DOHH2 (cell line): ENCODE data around the gene TFAP2C.

Source experiments
- H3F3A ChIP-seq: fragments of 200-600 bp; sonication (generic), shearing (Covaris generic); 2 replicates; pipeline ENCODE4 v1.6.0; 2016; ENCODE audit warnings: antibody characterized with exemption, mild to moderate bottlenecking; ENCODE audit not compliant: control insufficient read depth, insufficient read depth
- H3K27ac ChIP-seq: fragments of 200-600 bp; sonication (generic); 2 replicates; pipeline ENCODE4 v1.5.1; 2014; ENCODE audit warnings: low read depth, mild to moderate bottlenecking, low read length, moderate library complexity
- H3K27me3 ChIP-seq: fragments of 200-600 bp; sonication (generic); 2 replicates; pipeline ENCODE4 v1.6.1; 2014; ENCODE audit warnings: mild to moderate bottlenecking, low read length, mixed read lengths; ENCODE audit not compliant: control insufficient read depth
- H3K36me3 ChIP-seq: fragments of 200-600 bp; sonication (generic); 2 replicates; pipeline ENCODE4 v1.6.1; 2014; ENCODE audit warnings: mild to moderate bottlenecking, low read length, moderate library complexity, mixed read lengths; ENCODE audit not compliant: control insufficient read depth
- H3K4me1 ChIP-seq: fragments of 200-600 bp; sonication (generic); 2 replicates; pipeline ENCODE4 v1.6.1; 2014; ENCODE audit warnings: mild to moderate bottlenecking, low read length, mixed read lengths; ENCODE audit not compliant: control insufficient read depth
- H3K4me2 ChIP-seq: fragments of 200-600 bp; sonication (generic); 2 replicates; pipeline ENCODE4 v1.6.0; 2014; ENCODE audit warnings: mild to moderate bottlenecking, low read length, moderate library complexity
- H3K4me3 ChIP-seq: fragments of 200-600 bp; sonication (generic); 2 replicates; pipeline ENCODE4 v1.5.1; 2014; ENCODE audit warnings: mild to moderate bottlenecking, low read length, mixed read lengths
- H3K79me2 ChIP-seq: fragments of 200-600 bp; sonication (generic); 2 replicates; pipeline ENCODE4 v1.6.1; 2014; ENCODE audit warnings: mild to moderate bottlenecking, low read length, mixed read lengths; ENCODE audit not compliant: control insufficient read depth
- H3K9me2 ChIP-seq: fragments of 200-600 bp; sonication (generic); replicated peaks from 2 replicates; pipeline ENCODE4 v1.6.1; 2014; ENCODE audit warnings: mild to moderate bottlenecking, low read length, mixed read lengths; ENCODE audit not compliant: control insufficient read depth
- H3K9me3 ChIP-seq: fragments of 200-600 bp; sonication (generic); 2 replicates; pipeline ENCODE4 v1.6.1; 2014; ENCODE audit warnings: antibody characterized with exemption, low read length, mixed read lengths; ENCODE audit not compliant: control insufficient read depth, insufficient read depth
- H4K20me1 ChIP-seq: fragments of 200-600 bp; sonication (generic); 2 replicates; pipeline ENCODE4 v1.6.0; 2014; ENCODE audit warnings: low read depth, mild to moderate bottlenecking, antibody characterized with exemption, low read length, moderate library complexity; ENCODE audit not compliant: control insufficient read depth, insufficient read depth
- CTCF ChIP-seq: fragments of 200-600 bp; sonication (generic); IDR thresholded peaks from one replicate; pipeline ENCODE4 v1.5.1; 2014; ENCODE audit warnings: antibody characterized with exemption, mild to moderate bottlenecking, low read depth, low read length; ENCODE audit not compliant: poor library complexity, severe bottlenecking
- EZH2phosphoT487 ChIP-seq: fragments of 200-600 bp; sonication (generic); IDR thresholded peaks from 2 replicates; pipeline ENCODE4 v1.6.1; 2017; ENCODE audit warnings: borderline replicate concordance, mild to moderate bottlenecking, antibody characterized with exemption, low read length, moderate library complexity, mixed read lengths

The TFAP2C gene

DNA sequence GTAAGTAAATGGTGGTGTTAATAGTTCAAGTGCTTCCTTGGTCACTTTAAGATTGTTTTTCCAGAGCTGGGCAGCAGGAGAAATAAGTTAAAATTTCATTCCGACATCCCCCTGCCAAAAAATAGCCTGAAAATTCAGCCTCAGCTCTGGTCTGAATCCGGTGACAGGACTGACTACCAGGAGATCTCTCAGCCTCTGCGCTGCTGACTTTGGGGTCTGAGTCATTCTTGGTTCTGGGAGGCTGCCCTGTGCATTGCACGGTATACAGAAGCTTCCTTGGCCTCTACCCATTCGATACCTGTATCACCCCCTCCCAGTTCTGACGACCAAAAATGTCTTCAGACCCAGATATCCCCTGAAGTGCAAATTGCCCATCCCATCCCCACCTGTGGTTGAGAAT lies 36.3 kb upstream of the TFAP2C start:
- Histone ChIP-seq H4K20me1 (no peaks in the 10 kb centered on the region), H3K4me2 (no peak overlapping the region), H3K36me3 (no peaks in the 10 kb centered on the region), H3K79me2 (no peaks in the 10 kb centered on the region), H3K9me2 (no peaks in the 10 kb centered on the region), H3F3A (no peaks in the 10 kb centered on the region), H3K9me3 (no peaks in the 10 kb centered on the region), H3K27ac (no peak overlapping the region), H3K4me1 (no peaks in the 10 kb centered on the region), H3K4me3 (no peak overlapping the region), H3K27me3 (no peaks in the 10 kb centered on the region)
- TF ChIP-seq EZH2phosphoT487 (no peak), CTCF (no peak)

DNA sequence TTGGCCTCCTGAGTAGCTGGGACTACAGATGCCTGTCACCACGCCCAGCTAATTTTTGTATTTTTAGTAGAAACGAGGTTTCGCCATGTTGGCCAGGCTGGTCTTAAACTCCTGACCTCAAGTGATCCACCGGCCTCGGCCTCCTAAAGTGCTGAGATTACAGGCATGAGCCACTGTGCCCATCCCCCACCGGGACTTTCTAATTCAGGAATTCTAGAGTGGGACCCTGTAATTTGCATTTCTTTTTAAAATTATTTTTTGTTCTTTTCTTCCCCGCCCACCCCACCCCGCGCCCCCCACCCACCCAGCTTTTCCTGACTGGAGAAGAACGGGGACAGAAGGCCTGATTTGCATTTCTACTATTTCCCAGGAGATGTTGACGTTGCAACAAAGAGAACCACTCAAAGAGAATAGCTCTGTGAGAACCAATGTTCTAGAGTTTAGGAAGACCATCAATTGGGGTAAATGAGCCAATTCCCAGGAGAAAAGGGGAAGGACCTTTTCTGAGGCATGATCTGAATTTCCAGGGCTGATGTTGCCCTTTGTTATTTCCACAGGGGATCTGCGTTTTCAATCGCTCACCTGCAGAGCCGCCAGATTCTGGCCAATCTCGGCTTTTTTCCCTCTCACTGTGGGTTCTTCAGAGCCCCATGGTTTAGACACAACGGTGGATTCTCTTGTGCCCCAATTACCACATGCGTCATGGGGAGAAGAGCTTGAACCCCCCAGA lies 33.2 kb upstream of the TFAP2C start:
- Histone ChIP-seq H3K4me2 (no peak overlapping the region), H3K9me2 (no peaks in the 10 kb centered on the region), H3K36me3 (no peaks in the 10 kb centered on the region), H3K4me3 (no peak overlapping the region), H4K20me1 (no peaks in the 10 kb centered on the region), H3F3A (no peaks in the 10 kb centered on the region), H3K27ac (no peak overlapping the region), H3K9me3 (no peaks in the 10 kb centered on the region), H3K79me2 (no peaks in the 10 kb centered on the region), H3K27me3 (no peaks in the 10 kb centered on the region), H3K4me1 (no peaks in the 10 kb centered on the region)
- TF ChIP-seq EZH2phosphoT487, result no peak
- no peak for TF ChIP-seq CTCF

DNA sequence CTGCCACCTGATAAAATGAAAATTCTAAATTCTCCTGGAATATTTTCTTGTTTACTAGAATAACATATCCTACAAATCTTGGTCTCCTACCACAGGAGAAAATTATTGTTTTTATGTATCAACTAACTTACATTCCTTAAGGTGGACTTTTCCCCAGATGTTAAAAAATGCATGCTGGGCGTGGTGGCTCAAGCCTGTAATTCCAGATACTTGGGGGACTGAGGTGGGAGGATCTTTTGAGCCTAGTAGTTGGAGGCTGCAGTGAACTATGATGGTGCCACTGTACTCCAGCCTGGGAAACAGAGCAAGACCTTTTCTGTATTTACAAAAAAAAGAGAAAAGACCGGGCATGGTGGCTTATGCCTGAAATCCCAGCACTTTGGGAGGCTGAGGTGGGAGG lies 27.9 kb upstream of the TFAP2C start:
- H3F3A ChIP-seq, result no peaks in the 10 kb centered on the region
- no peak overlapping the region for H3K27ac ChIP-seq
- no peaks in the 10 kb centered on the region for H4K20me1 ChIP-seq
- H3K79me2 ChIP-seq, result no peaks in the 10 kb centered on the region
- H3K4me3 ChIP-seq, result no peak overlapping the region
- H3K36me3 ChIP-seq, result no peaks in the 10 kb centered on the region
- H3K4me2 ChIP-seq, result no peak overlapping the region
- no peaks in the 10 kb centered on the region for H3K4me1 ChIP-seq
- H3K9me3 ChIP-seq, result no peaks in the 10 kb centered on the region
- TF ChIP-seq CTCF (no peak), EZH2phosphoT487 (no peak)
- H3K27me3 ChIP-seq, result no peaks in the 10 kb centered on the region
- no peaks in the 10 kb centered on the region for H3K9me2 ChIP-seq
